ENCODE measurements around the gene CEP162.
"Not testable (repeated sequence)": the region's sequence is repeated elsewhere in the genome, so short reads cannot be mapped to it uniquely, and the experiment has no call there.

Gene CEP162

DNA sequence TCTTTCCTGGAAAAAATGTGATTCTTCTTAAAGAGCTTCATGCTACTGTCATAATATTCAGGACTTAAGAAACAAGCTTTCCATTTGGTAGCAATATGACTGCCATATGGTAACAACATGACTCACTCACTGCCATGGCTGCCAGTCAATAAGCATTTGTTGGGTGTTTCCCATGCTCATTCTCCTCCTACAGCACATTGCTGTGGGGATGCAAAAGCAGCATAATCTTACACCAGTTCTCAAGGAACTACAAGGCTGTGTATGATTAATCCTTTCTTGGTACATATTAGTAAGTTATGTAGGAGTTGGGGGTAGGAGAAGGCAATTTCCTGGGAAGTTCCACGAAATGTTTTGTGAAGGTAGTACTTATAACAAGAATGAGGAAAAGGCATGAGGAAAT lies 76.7 kb downstream of the CEP162 start:
- peak; percentile 13 for DNase-seq

GRCh38 chr6:84141521-84141920 lies 85.9 kb downstream of the CEP162 start:
- no peak for DNase-seq

- DNase-seq = no peak
Measured at GRCh38 chr6:84139311-84139710, 88.1 kb downstream of the CEP162 start.

GRCh38 chr6:84137989-84138575 lies 89.4 kb downstream of the CEP162 start:
- DNase-seq = no peak

DNA sequence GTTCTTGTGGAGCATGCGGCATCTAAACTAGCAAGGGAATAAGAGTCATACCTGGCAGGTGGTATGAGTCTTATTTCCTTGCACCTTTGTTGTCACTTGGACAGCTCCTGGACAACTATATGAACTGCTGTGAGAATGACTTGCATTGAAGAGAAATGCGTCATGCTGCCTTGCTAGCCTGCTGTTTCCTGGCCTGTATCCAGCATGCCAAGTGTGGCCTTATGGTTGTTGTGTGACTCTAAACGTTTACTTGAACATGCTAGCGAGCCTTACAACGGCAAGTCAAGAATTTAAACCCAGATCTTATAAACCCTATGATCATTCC lies 90.4 kb downstream of the CEP162 start:
- DNase-seq = no peak

- DNase-seq = no peak
Measured at GRCh38 chr6:84136364-84137050, 90.9 kb downstream of the CEP162 start.

- DNase-seq = no peak
Measured at GRCh38 chr6:84135291-84135690, 92.2 kb downstream of the CEP162 start.

DNA sequence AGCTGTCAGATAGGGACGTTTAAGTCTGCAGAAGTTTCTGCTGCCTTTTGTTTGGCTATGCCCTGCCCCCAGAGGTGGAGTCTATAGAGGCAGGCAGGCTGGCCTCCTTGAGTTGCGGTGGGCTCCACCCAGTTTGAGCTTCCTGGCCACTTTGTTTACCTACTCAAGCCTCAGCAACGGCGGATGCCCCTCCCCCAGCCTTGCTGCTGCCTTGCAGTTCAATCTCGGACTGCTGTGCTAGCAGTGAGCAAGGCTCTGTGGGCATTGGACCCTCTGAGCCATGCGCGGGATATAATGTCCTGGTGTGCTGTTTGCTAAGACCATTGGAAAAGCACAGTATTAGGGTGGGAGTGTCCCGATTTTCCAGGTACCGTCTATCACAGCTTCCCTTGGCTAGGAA lies 94.1 kb downstream of the CEP162 start:
- not testable (repeated sequence) for DNase-seq

DNA sequence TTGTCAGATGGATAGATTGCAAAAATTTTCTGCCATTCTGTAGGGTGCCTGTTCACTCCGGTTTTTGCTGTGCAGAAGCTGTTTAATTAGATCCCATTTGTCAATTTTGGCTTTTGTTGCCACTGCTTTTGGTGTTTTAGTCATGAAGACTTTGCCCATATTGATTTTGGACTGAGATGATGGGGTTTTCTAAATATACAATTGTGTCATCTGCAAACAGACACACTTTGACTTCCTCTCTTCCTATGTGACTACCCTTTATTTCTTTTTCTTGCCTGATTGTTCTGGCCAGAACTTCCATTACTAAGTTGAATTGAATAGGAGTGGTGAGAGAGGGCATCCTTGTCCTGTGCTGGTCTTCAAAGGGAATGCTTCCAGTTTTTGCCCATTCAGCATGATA lies 97.9 kb downstream of the CEP162 start:
- not testable (repeated sequence) for DNase-seq

DNA sequence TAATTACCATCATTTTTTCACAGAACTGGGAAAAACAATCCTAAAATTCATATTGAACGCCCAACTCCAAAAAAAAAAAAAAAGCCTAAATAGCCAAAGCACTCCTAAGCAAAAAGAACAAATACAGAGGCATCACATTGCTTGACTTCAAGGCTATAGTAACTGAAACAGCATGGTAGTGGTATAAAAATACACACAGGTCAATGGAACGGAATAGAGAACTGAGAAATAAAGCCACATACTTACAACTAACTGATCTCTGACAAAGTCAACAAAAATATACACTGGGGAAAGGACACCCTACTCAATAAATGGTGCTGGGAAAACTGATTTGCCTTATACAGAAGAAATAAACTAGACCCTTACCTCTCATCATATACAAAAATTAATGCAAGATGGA lies 104.3 kb downstream of the CEP162 start:
- no peak for DNase-seq

- DNase-seq = no peak
Measured at GRCh38 chr6:84119277-84119676, 108.2 kb downstream of the CEP162 start.

GRCh38 chr6:84118191-84118590 lies 109.3 kb downstream of the CEP162 start:
- DNase-seq = no peak

DNA sequence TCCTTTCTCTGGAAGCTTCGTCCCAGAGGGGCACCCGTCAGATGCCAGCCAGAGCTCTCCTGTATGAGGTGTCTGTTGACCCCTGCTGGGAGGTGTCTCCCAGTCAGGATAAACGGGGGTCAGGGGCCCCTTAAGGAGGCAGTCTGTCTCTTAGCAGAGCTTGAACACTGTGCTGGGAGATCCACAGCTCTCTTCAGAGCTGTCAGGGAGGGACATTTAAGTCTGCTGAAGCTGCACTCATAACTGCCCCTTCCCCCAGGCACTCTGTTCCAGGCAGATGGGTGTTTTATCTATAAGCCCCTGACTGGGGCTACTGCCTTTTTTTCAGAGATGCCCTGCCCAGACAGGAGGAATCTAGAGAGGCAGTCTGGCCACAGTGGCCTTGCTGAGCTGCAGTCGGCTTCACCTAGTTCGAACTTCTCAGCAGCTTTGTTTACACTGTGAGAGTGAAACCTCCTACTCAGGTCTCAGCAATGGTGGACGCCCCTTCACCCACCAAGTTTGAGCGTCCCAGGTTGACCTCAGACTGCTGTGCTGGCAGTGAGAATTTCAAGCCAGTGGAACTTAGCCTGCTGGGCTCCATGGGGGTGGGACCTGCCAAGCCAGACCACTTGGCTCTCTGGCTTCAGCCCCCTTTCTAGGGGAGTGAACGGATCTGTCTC lies 112.4 kb downstream of the CEP162 start:
- DNase-seq = not testable (repeated sequence)

DNA sequence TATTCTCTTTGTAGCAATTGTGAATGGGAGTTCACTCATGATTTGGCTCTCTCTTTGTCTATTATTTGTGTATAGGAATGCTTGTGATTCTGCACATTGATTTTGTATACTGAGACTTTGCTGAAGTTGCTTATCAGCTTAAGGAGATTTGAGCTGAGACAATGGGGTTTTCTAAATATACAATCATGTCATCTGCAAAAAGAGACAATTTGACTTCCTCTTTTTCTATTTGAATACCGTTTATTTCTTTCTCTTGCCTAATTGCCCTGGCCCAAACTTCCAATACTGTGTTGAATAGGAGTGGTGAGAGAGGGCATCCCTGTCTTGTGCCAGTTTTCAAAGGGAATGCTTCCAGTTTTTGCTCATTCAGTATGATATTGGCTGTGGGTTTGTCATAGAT lies 116.1 kb downstream of the CEP162 start:
- DNase-seq = not testable (repeated sequence)

- no peak for DNase-seq
Measured at GRCh38 chr6:84107495-84107894, 119.9 kb downstream of the CEP162 start.

GRCh38 chr6:84105215-84105924 lies 122.1 kb downstream of the CEP162 start:
- not testable (repeated sequence) for DNase-seq

GRCh38 chr6:84103029-84103428 lies 124.4 kb downstream of the CEP162 start:
- no peak for DNase-seq

GRCh38 chr6:84095156-84095555 lies 132.3 kb downstream of the CEP162 start:
- no peak for DNase-seq

DNA sequence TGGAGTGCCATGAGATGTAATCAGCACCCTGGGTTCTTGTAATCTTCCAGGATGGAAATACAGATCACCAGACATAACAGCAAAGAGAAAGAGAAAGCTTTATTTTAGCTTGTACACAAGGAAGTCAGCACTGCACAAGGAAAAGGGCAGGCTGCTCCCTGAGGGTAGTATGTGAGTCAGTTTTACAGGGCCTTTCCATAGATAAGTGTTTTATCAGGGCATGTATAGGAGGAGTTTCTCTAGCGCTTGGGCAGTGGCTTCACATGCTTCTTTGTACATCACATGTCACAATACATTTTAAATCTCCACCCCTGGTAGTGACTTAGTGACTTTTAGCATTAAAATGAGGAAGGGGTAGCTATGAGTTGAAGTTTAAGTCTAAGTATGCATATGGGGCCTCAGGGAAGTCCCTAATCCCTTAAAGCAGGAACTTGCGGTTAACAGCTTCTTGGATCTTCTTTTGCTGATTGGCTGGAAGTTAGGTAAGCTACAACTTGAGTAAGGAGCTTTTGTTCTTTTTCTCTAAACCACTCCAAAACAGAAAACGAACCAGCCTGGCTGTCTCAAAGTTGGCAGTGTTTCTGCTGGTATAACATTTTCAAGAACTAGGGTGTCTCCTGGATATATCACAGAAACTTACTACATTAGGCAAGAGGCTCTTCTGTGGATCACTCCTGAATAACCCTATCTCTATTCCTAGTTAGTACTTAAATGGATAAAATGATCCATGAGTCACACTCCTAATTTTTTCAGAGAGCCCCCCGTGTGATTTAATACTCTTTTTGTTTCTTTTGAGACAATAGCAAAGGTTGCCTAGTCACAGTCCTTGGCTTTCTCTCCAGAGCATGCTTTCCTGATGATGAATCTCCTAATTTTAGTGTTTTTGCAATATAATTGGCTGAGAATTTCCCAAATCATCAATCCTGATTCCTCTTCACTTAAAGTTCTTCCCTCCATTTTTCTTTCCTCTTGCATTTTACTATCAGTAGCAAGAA lies 133.7 kb downstream of the CEP162 start:
- DNase-seq = no peak

DNA sequence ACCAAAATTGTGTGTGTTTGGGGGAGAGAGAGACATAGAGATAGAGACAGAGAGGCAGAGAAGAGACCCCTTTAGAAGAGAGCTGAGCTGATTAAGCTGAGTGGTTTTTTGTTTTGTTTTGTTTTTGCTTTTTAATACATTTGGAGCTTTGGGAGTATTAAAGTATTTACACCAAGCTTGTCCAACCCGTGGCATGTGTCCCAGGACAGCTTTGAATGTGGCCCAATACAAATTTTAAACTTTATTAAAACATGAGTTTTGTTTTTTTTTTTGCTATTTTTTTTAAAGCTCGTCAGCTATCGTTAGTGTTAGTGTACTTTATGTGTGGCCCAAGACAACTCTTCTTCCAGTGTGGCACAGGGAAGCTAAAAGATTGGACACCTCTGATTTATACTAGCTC lies 137.9 kb downstream of the CEP162 start:
- no peak for DNase-seq

DNA sequence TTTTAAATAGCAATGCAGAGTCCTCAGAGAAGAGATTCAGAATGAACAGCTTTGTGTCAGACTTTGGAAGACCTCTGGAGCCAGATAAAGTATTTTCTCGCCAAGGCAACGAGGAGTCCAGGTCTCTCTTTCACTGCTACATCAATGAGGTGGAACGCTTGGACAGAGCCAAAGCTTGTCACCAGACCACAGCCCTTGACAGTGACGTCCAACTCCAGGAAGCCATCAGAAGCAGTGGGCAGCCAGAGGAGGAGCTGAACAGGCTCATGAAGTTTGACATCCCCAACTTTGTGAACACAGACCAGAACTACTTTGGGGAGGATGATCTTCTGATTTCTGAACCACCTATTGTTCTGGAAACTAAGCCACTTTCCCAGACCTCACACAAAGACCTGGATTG lies 138.4 kb downstream of the CEP162 start:
- DNase-seq = no peak

Data from NCI-H524 treated with DMSO at 0.1 percent for 48 hours (cell line).